Erythroblast (primary cell): ENCODE measurements around the gene OGA.

Experiments used
- GATA1 ChIP-seq: IDR thresholded peaks from 2 replicates; pipeline ENCODE4 v1.6.1; 2011; ENCODE audit warnings: low read depth, mild to moderate bottlenecking, control low read depth, low read length, moderate library complexity
- POLR2A ChIP-seq: IDR thresholded peaks from 2 replicates; pipeline ENCODE4 v1.6.1; 2011; ENCODE audit warnings: mild to moderate bottlenecking, low read length

- TF ChIP-seq POLR2A (no peak), GATA1 (no peak)
Observed at GRCh38 chr10:101781984-101782810, 36.0 kb downstream of the OGA start.
